ENCODE measurements around the gene LRRC46. TPM values are rescaled to one million over a fixed set of nuclear protein-coding genes. Genes with fewer than 3 reads are reported as not detected.

LRRC46 gene
- total and polyA plus RNA-seq, 2 of the 4 experiments (the other 2 are of a cell fraction), result 0.77 TPM; not detected in 1

DNA sequence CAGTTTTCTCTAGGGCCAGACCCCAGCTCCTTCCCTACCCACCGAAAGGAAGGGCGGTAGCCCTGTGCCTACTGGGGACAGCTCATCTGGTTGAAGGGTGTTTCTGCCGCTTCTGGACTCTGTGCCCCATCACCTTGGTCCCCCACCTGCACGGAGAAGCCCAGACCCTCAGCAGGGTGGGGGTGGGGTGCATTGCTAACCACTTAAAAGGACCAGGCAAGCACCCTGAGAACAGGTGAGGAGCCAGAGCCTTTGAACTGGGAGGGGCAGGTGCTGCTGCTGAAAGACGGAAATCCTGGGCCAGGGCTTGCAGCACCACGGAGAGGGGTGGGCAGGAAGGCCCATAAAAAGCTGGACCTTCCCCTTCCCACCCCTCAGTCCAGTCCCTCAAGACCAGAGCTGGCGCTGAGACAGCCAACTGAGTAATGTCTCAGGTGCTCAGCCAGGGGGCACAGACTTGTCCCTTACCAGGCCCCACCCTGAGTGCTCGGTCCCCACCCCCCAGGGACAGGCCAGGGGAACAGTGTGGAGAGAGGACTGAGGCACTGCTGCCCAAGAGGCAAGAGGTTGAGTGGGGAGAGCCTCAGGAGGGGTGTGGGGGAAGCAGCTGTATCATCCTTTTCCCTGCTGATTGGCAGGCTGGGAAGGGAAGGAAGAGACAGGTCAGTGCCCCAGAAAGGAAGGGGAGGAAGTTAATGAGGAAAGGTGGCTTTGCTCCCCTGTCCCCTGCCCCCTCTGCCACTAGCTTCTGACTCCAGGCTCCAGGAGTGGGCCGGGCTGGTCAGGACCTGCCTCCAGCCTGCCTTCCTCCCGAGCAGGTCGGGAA, 53.6 kb downstream of the LRRC46 start:
- POLR2A ChIA-PET (ENCODE audit: unreplicated experiment), result no interaction called here
- Histone ChIP-seq H4K5ac (ENCODE audit: low read depth, low read length) (no peak overlapping the region), H2AK5ac (ENCODE audit: low read depth, low read length) (no peak overlapping the region), H4K20me1 (ENCODE audit: insufficient read depth, low read length) (no peaks in the 10 kb centered on the region), H3K79me1 (ENCODE audit: low read depth in 1 of 2, low read length in 2 of 2) (no peaks in the 10 kb centered on the region), H3K18ac (ENCODE audit: low read depth, low read length) (no peak overlapping the region), H3K14ac (replicated peaks; ENCODE audit: low read depth, low read length) (no peak overlapping the region), H4K8ac (ENCODE audit: low read depth in 2 of 2, low read length in 2 of 2) (no peak overlapping the region), H2AFZ (replicated peaks; ENCODE audit: low read length, poor library complexity) (no peak overlapping the region), H3K4me1 (ENCODE audit: control insufficient read depth, insufficient read depth, low read length) (no peaks in the 10 kb centered on the region), H3K9me1 (ENCODE audit: insufficient read depth, low read length) (no peaks in the 10 kb centered on the region), H2BK5ac (ENCODE audit: low read depth, low read length, poor library complexity, severe bottlenecking) (no peak overlapping the region), H3K56ac (ENCODE audit: extremely low read depth, insufficient read depth, low read length) (no peak overlapping the region), H3K4me3 (ENCODE audit: insufficient read depth, low read depth, low read length) (no peak overlapping the region), H3K9ac (ENCODE audit: low read depth, low read length) (no peak overlapping the region), H3K4me2 (ENCODE audit: low read depth, low read length) (no peak overlapping the region), H2BK120ac (ENCODE audit: low read depth, low read length) (no peak overlapping the region), H2BK15ac (ENCODE audit: low read depth, low read length) (no peak overlapping the region), H3K27ac (ENCODE audit: insufficient read depth, low read length) (no peak overlapping the region), H3K4ac (ENCODE audit: low read depth, low read length) (no peak overlapping the region), H3K36me3 (ENCODE audit: control insufficient read depth, insufficient read depth, low read length) (no peaks in the 10 kb centered on the region), H4K91ac (ENCODE audit: insufficient read depth, low read depth, low read length) (no peak overlapping the region), H2AK9ac (replicated peaks; ENCODE audit: low read depth, low read length, poor library complexity) (no peak overlapping the region), H3K9me3 (ENCODE audit: control insufficient read depth, insufficient read depth, low read length) (no peaks in the 10 kb centered on the region), H2BK20ac (ENCODE audit: low read depth, low read length) (no peak overlapping the region), H3K27me3 (ENCODE audit: control insufficient read depth, insufficient read depth, low read length) (peaks cover 8% of the 10 kb centered on the region), H3K23ac (ENCODE audit: low read depth, low read length) (no peak overlapping the region)
- BruUV-seq (replicated peaks), result no TSS peak
- intact Hi-C loops (cut with micrococcal nuclease), result loop anchor here (5.0 kb wide), 1 partner anchor 108 kb away; no protein-coding TSS in a partner anchor
- in situ Hi-C loops (cut with MboI; ENCODE audit: low sequenced_read_pairs), result no loop called here
- DNase-seq (no peak), ATAC-seq (ENCODE audit: low read depth) (no peak)
- CTCF ChIA-PET, result interaction anchor here (0.7 to 4.8 kb wide), 3 partner anchors 39 to 43 kb away, joined by 3 to 18 read pairs (median 4); partner anchors contain the start of gene SCRN2
- dilution Hi-C loops (cut with HindIII; ENCODE audit: low sequenced_read_pairs, unreplicated experiment), result no loop called here
- 67% methylated on average over 3 of the region's 11 CpGs; no CpG with 5 or more reads in 1 of the 2 experiments for WGBS, 2 experiments (ENCODE audit: extremely low coverage in 2 of 2, insufficient read length in 1 of 2)
- no peak for TF ChIP-seq FOS (IDR thresholded peaks at IDR 0.05; ENCODE audit: low read depth, low read length)
- no peak for TF ChIP-seq RAD21 (IDR thresholded peaks at IDR 0.05; ENCODE audit: low read length)
- no peak for TF ChIP-seq ELK1 (IDR thresholded peaks at IDR 0.05; ENCODE audit: borderline replicate concordance, low read depth, low read length)
- no peak for TF ChIP-seq SMC3 (IDR thresholded peaks at IDR 0.05; ENCODE audit: low read depth, low read length)
- no peak for TF ChIP-seq NFE2L2 (IDR thresholded peaks at IDR 0.05; ENCODE audit: low read depth, low read length)
- no peak for TF ChIP-seq CHD1 (IDR thresholded peaks at IDR 0.05; ENCODE audit: low read depth, low read length)
- no peak for TF ChIP-seq MAFK (IDR thresholded peaks at IDR 0.05; ENCODE audit: low read depth, low read length)
- no peak for TF ChIP-seq MXI1 (IDR thresholded peaks at IDR 0.05; ENCODE audit: borderline replicate concordance, low read depth, low read length)
- no peak for TF ChIP-seq POLR2A (IDR thresholded peaks at IDR 0.05; ENCODE audit: low read depth, low read length)
- no peak for TF ChIP-seq RFX5 (IDR thresholded peaks at IDR 0.05; ENCODE audit: low read depth, low read length)
- TF ChIP-seq CEBPB (IDR thresholded peaks at IDR 0.05; ENCODE audit: low read depth, low read length), result no peak
- TF ChIP-seq MAZ (IDR thresholded peaks at IDR 0.05; ENCODE audit: borderline replicate concordance, low read depth, low read length), result no peak
- TF ChIP-seq, protein P1, sequence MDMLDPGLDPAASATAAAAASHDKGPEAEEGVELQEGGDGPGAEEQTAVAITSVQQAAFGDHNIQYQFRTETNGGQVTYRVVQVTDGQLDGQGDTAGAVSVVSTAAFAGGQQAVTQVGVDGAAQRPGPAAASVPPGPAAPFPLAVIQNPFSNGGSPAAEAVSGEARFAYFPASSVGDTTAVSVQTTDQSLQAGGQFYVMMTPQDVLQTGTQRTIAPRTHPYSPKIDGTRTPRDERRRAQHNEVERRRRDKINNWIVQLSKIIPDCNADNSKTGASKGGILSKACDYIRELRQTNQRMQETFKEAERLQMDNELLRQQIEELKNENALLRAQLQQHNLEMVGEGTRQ (IDR thresholded peaks at IDR 0.05; ENCODE audit: low read depth, low read length), result no peak
- no peak for TF ChIP-seq RCOR1 (IDR thresholded peaks at IDR 0.05; ENCODE audit: insufficient replicate concordance, low read length)

All from IMR-90 (cell line).